Measurements from ENCODE around the gene SPATS2.

The SPATS2 gene

DNA sequence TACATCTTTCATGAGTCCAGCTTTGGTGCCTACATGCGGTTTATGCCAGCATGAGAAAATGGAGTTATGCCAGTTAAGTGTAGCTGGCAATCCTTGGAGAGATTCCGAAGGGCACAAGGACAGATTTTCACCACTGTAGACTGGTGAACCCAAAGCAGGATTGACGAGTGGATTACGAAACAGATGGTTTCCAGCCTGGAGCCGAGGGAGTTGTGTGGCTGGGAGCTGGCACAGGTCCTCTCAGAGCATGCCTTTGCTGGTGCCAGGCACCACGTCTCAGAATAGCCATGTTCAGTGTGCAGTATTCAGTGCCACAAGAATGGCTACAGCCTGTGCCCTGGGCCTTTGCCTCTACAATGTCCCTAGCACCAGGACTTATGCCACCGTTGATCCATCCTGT lies 184.8 kb downstream of the SPATS2 start:
- no peaks in the 10 kb centered on the region for H3K9me3 ChIP-seq (ENCODE audit: low read length)
- no peak overlapping the region for H3K4me3 ChIP-seq (ENCODE audit: low read length)
- peaks cover 4% of the 10 kb centered on the region for H3K36me3 ChIP-seq (ENCODE audit: insufficient read depth, low read length)
- H2AFZ ChIP-seq (ENCODE audit: low read depth, low read length), result no peak overlapping the region
- H3K4me1 ChIP-seq (ENCODE audit: insufficient read depth, low read length), result peaks cover 12% of the 10 kb centered on the region
- H3K27me3 ChIP-seq (ENCODE audit: insufficient read depth, low read length), result peaks cover 22% of the 10 kb centered on the region

DNA sequence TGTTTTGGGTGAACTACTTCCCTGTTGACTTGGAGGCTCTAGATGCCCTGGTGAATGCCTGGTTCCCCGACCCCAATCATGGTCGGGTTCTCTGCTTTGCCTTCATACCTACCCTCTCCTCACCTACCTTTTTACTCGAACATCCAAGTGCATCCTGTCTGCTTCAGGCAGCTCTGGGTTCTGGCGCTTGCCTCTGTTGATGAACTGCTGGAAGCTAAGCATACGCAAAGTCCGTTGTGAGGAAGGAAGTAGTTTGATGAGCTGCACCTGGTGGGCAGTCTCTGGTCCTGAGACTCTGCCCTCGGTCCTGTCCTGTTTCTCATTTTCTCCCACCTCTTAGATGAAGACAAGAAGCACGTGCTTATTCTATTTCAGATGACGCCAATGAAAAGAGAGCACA lies 185.2 kb downstream of the SPATS2 start:
- Histone ChIP-seq H3K27me3 (ENCODE audit: insufficient read depth, low read length) (peaks cover 18% of the 10 kb centered on the region), H2AFZ (ENCODE audit: low read depth, low read length) (no peak overlapping the region), H3K4me1 (ENCODE audit: insufficient read depth, low read length) (peaks cover 12% of the 10 kb centered on the region), H3K36me3 (ENCODE audit: insufficient read depth, low read length) (peaks cover 5% of the 10 kb centered on the region), H3K9me3 (ENCODE audit: low read length) (no peaks in the 10 kb centered on the region), H3K4me3 (ENCODE audit: low read length) (no peak overlapping the region)

DNA sequence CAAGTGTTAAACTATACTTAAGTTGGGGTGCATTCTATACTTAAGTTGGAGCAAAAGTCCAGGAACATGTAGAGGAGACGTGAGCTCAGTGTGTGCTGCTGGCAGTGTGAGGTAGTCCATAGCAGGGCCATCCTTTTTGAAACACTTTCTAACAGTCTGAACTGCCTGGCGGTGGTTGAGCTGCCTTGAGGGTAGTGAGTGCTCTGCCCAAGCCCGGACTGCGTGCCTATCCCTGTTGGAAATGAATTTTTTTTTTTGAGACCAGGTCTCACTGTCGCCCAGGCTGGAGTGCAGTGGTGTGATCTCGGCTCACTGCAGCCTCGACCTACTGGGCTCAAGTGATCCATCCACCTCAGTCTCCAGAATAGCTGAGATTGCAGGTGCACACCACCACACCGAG lies 185.6 kb downstream of the SPATS2 start:
- Histone ChIP-seq H3K4me1 (ENCODE audit: insufficient read depth, low read length) (peaks cover 12% of the 10 kb centered on the region), H3K36me3 (ENCODE audit: insufficient read depth, low read length) (peaks cover 9% of the 10 kb centered on the region), H3K4me3 (ENCODE audit: low read length) (no peak overlapping the region), H3K9me3 (ENCODE audit: low read length) (no peaks in the 10 kb centered on the region), H3K27me3 (ENCODE audit: insufficient read depth, low read length) (peaks cover 14% of the 10 kb centered on the region), H2AFZ (ENCODE audit: low read depth, low read length) (no peak overlapping the region)

DNA sequence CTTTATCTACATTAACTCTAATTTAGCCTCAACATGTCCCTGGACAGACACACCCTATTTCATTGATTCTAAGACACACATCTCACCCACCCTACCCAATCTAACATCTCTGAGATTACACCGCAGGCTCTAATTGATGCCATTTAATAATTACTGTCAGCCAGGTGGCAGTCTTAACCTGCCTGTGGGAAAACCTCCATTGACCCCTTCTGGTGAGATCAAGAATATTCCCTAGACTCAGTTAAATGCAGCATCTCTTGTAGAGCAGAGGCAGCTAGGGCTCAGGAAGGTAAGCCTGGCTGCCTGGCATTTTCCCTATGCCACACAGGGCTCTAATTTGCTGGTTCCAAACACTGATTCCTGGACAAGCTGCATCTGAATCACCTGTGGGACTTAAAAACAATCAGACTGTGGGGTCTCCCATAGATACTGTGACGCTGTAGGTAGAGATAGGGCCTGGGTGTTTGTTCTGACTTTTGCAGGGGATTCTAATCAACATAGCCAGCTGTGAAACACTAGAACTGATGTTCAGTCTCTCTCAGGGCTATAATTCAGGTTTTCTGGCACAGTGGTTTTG lies 186.3 kb downstream of the SPATS2 start:
- Histone ChIP-seq H3K4me3 (ENCODE audit: low read length) (no peak overlapping the region), H3K36me3 (ENCODE audit: insufficient read depth, low read length) (peaks cover 16% of the 10 kb centered on the region), H3K9me3 (ENCODE audit: low read length) (no peaks in the 10 kb centered on the region), H3K27me3 (ENCODE audit: insufficient read depth, low read length) (peaks cover 7% of the 10 kb centered on the region), H3K4me1 (ENCODE audit: insufficient read depth, low read length) (peaks cover 12% of the 10 kb centered on the region), H2AFZ (ENCODE audit: low read depth, low read length) (no peak overlapping the region)

DNA sequence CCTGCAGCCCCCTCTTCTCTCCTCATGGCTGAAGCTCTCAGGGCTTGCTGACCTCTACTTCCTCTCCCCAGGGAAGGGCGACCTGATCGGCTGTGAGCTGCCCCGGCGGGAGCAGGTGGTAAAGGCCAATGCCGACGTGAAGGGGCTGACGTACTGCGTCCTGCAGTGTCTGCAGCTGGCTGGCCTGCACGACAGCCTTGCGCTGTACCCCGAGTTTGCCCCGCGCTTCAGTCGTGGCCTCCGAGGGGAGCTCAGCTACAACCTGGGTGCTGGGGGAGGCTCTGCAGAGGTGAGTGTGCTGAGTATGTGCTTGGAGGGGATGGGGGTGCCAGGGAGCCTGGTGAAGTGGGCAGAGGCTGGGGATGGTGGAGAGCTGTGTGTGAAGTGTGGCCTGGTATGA lies 187.0 kb downstream of the SPATS2 start:
- no peaks in the 10 kb centered on the region for H3K9me3 ChIP-seq (ENCODE audit: low read length)
- H3K4me3 ChIP-seq (ENCODE audit: low read length), result no peak overlapping the region
- peaks cover 5% of the 10 kb centered on the region for H3K27me3 ChIP-seq (ENCODE audit: insufficient read depth, low read length)
- peaks cover 12% of the 10 kb centered on the region for H3K4me1 ChIP-seq (ENCODE audit: insufficient read depth, low read length)
- peaks cover 22% of the 10 kb centered on the region for H3K36me3 ChIP-seq (ENCODE audit: insufficient read depth, low read length)
- H2AFZ ChIP-seq (ENCODE audit: low read depth, low read length), result no peak overlapping the region

DNA sequence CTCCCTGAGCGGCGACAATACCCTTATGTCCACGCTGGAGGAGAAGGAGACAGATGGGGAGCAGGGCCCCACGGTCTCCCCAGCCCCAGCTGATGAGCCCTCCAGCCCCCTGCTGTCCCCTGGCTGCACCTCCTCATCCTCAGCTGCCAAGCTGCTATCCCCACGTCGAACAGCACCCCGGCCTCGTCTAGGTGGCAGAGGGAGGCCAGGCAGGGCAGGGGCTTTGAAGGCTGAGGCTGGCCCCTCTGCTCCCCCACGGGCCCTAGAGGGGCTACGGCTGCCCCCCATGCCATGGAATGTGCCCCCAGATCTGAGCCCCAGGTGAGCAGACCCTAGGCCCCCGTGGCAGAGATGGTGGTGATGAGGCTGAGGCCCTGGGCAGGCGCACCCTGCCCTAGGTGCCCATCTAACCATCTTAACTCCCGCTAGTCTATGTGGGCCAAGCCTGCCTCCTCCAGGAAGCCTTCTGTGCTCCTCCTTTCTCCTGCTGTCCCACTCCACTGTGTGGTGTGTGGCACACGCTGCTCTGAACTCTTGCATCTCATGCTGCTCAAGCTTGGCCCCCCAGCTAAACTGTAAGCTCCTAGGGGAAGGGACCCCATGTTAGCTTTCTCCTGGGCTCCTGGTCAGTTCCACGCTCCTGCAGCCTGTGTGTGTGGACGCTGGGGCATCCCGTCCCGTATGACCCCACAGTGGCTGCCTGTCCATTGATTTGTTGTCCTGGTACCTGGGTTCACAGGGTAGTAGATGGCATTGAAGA lies 188.5 kb downstream of the SPATS2 start:
- Histone ChIP-seq H3K4me3 (ENCODE audit: low read length) (no peak overlapping the region), H3K4me1 (ENCODE audit: insufficient read depth, low read length) (peaks cover 11% of the 10 kb centered on the region), H2AFZ (ENCODE audit: low read depth, low read length) (no peak overlapping the region), H3K9me3 (ENCODE audit: low read length) (no peaks in the 10 kb centered on the region), H3K36me3 (ENCODE audit: insufficient read depth, low read length) (peaks cover 37% of the 10 kb centered on the region), H3K27me3 (ENCODE audit: insufficient read depth, low read length) (no peaks in the 10 kb centered on the region)

DNA sequence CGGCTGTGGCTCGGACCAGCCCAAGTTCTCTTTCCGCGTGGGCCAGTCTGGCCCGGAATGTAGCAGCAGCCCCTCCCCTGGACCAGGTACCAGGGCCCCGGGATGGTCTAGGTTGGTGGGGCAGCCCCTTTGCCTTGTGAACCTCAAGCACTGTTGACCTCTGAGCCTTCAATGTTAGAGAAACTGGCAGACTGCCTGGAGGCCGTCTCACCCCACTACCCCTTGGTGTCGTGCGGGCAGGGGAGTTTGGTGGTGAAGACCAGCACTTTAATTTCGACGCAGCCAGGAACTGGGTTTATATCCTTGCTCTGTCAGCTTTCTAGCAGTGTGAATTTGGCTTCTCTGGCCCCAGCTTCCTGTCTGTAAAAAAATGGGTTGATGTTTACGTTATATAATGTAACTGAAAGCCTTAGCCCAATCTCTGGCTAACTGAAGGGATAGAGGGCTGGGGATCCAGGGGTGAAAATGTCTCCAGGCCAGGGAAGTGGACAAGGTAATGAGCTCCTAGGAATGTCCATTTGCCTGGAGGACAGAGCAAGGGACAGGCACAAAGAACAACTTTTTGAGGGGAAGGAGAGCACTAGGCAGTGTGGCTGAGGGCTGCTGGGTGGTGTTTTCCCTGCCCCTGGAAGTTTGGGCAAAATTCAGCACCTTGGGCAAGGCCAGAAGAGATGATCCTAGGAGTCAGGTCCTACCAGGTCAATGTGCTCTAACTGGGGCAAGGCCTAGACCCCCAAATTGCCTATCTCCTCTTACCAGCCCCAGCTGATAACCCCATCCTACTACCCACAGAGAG lies 189.3 kb downstream of the SPATS2 start:
- Histone ChIP-seq H3K9me3 (ENCODE audit: low read length) (no peaks in the 10 kb centered on the region), H3K27me3 (ENCODE audit: insufficient read depth, low read length) (no peaks in the 10 kb centered on the region), H3K4me3 (ENCODE audit: low read length) (no peak overlapping the region), H3K4me1 (ENCODE audit: insufficient read depth, low read length) (peaks cover 9% of the 10 kb centered on the region), H3K36me3 (ENCODE audit: insufficient read depth, low read length) (peaks cover 44% of the 10 kb centered on the region), H2AFZ (ENCODE audit: low read depth, low read length) (no peak overlapping the region)

DNA sequence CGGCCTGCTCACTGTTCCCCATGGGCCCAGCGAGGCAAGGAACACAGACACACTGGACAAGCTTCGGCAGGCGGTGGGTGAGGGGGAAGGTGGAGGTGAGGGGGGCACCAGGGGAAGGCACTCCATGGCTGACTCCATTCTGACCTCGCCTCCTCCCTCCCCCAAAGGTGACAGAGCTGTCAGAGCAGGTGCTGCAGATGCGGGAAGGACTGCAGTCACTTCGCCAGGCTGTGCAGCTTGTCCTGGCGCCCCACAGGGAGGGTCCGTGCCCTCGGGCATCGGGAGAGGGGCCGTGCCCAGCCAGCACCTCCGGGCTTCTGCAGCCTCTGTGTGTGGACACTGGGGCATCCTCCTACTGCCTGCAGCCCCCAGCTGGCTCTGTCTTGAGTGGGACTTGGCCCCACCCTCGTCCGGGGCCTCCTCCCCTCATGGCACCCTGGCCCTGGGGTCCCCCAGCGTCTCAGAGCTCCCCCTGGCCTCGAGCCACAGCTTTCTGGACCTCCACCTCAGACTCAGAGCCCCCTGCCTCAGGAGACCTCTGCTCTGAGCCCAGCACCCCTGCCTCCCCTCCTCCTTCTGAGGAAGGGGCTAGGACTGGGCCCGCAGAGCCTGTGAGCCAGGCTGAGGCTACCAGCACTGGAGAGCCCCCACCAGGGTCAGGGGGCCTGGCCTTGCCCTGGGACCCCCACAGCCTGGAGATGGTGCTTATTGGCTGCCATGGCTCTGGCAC lies 190.1 kb downstream of the SPATS2 start:
- Histone ChIP-seq H3K36me3 (ENCODE audit: insufficient read depth, low read length) (peaks cover 52% of the 10 kb centered on the region), H3K4me1 (ENCODE audit: insufficient read depth, low read length) (peaks cover 9% of the 10 kb centered on the region), H3K4me3 (ENCODE audit: low read length) (no peak overlapping the region), H3K9me3 (ENCODE audit: low read length) (no peaks in the 10 kb centered on the region), H3K27me3 (ENCODE audit: insufficient read depth, low read length) (no peaks in the 10 kb centered on the region), H2AFZ (ENCODE audit: low read depth, low read length) (no peak overlapping the region)

DNA sequence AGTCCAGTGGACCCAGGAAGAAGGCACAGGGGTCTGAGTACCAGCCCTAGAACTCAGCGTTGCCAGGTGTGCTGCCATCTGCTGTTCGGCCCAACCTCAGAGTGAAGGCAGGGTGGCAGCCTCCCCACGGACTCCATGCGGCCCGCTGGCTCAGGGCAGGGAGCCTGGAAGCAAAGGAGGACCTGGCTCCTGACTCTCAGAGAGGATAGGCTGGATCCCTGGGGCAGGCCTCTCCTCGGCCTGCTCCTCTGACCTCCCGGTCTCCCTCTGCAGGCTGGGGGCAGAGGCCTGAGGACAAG lies 190.6 kb downstream of the SPATS2 start:
- no peak overlapping the region for H3K4me3 ChIP-seq (ENCODE audit: low read length)
- peaks cover 9% of the 10 kb centered on the region for H3K4me1 ChIP-seq (ENCODE audit: insufficient read depth, low read length)
- H3K9me3 ChIP-seq (ENCODE audit: low read length), result no peaks in the 10 kb centered on the region
- peaks cover 57% of the 10 kb centered on the region for H3K36me3 ChIP-seq (ENCODE audit: insufficient read depth, low read length)
- no peak overlapping the region for H2AFZ ChIP-seq (ENCODE audit: low read depth, low read length)
- no peaks in the 10 kb centered on the region for H3K27me3 ChIP-seq (ENCODE audit: insufficient read depth, low read length)

DNA sequence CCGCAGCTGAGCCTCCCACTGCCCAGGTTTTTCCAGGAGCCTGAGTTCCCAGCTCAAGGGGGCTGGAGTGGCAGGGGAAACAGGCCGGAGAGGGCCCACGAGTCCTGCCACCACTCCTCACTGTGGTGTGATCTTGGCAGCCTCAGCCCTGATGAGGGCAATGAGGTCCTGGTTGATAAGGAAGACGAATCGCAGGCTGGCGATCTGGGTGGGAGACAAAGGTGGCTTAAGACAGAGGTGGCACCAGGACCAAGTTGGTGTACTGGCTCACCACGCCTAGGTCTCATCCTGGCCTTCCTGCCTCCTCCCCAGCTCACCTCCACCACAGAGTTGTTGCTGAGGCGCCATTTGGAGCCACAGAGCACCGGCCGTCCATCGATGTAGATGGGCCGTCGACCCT lies 191.3 kb downstream of the SPATS2 start:
- H3K9me3 ChIP-seq (ENCODE audit: low read length), result no peaks in the 10 kb centered on the region
- H3K27me3 ChIP-seq (ENCODE audit: insufficient read depth, low read length), result no peaks in the 10 kb centered on the region
- H3K36me3 ChIP-seq (ENCODE audit: insufficient read depth, low read length), result peaks cover 64% of the 10 kb centered on the region
- H3K4me3 ChIP-seq (ENCODE audit: low read length), result no peak overlapping the region
- H2AFZ ChIP-seq (ENCODE audit: low read depth, low read length), result no peak overlapping the region
- H3K4me1 ChIP-seq (ENCODE audit: insufficient read depth, low read length), result peaks cover 9% of the 10 kb centered on the region

DNA sequence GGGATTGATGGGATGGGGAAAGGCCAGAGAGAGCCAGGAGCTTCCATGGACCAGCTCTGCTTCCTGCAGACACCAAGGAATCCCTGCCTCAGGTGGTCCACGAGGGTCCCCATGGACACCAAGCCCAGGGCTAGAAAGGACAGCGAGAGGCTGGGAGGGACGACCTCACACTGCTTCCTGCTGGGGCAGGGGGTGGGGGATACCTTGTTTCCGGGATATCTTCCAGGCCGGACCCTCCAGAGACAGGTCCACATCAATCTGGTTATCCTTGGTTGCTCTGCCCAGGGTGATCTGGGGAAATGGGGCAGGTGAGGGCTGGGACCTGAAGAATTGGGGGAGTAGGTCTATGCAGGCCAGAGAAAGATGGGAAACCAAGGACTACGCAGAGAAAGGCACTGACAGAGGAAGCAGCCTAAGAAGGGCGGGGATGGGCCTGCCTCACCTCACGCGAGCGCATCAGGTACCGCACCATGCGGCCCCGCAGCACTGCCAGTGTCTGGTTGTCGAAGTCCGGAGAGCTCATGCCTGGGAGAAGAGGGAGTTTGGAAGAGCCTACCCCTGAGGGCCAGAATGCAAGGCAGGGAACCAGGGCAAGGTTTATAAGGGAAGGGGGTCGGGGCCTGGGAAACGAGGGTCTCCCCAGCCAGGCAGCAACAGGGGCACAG lies 191.9 kb downstream of the SPATS2 start:
- Histone ChIP-seq H3K36me3 (ENCODE audit: insufficient read depth, low read length) (peaks cover 70% of the 10 kb centered on the region), H3K4me1 (ENCODE audit: insufficient read depth, low read length) (peaks cover 4% of the 10 kb centered on the region), H3K4me3 (ENCODE audit: low read length) (no peak overlapping the region), H3K9me3 (ENCODE audit: low read length) (no peaks in the 10 kb centered on the region), H3K27me3 (ENCODE audit: insufficient read depth, low read length) (no peaks in the 10 kb centered on the region), H2AFZ (ENCODE audit: low read depth, low read length) (no peak overlapping the region)

DNA sequence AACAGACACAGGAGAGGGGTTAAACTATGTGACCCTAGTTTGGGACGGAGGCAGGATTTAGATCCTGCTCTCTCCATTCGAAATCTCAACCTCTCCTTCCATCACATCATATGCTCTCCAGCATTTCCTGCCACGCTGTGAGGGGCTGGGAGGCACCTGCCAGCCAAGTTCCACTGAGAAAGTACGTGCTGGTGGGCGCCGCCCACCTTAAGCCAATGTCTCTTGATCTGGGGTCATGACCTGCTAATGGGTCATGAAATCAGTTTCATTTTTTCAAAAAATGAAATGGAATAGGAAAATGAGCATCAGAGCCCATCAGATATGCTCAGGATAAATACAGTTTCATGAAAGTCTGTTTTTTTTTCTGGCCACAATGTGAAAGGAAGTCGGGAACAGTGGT lies 193.4 kb downstream of the SPATS2 start:
- Histone ChIP-seq H3K9me3 (ENCODE audit: low read length) (no peaks in the 10 kb centered on the region), H3K4me3 (ENCODE audit: low read length) (no peak overlapping the region), H2AFZ (ENCODE audit: low read depth, low read length) (no peak overlapping the region), H3K27me3 (ENCODE audit: insufficient read depth, low read length) (no peaks in the 10 kb centered on the region), H3K36me3 (ENCODE audit: insufficient read depth, low read length) (peaks cover 76% of the 10 kb centered on the region), H3K4me1 (ENCODE audit: insufficient read depth, low read length) (no peaks in the 10 kb centered on the region)

All from neuron (in vitro differentiated cells).